HepG2 (cell line): ENCODE measurements around the gene ADCY7.

Experiments
- EP300 ChIP-seq, 3 experiments: sonication (generic) in 1 of 3; formaldehyde crosslinking in 1 of 3; IDR thresholded peaks; 2 replicates each; pipeline versions ENCODE4 v1.5.1 to v1.6.1; 2011 to 2020; ENCODE audit warnings: low read depth in 2 of 3, low read length in 2 of 3, borderline replicate concordance in 1 of 3, improper control_type of control experiment in 1 of 3, mild to moderate bottlenecking in 1 of 3, missing genetic modification reagents in 1 of 3, moderate library complexity in 1 of 3
- ESRRA ChIP-seq: sonication (generic); formaldehyde crosslinking; IDR thresholded peaks from 2 replicates; pipeline ENCODE4 v1.5.1; 2020; ENCODE audit warnings: mild to moderate bottlenecking, low read depth, missing genetic modification reagents
- HDAC6 ChIP-seq: fragments of 200-600 bp; sonication (generic); IDR thresholded peaks from 2 replicates; pipeline ENCODE4 v1.7.0; 2017; ENCODE audit warnings: mild to moderate bottlenecking, antibody characterized with exemption, low read length, low read depth
- SAP130 ChIP-seq: IDR thresholded peaks from 2 replicates; pipeline ENCODE4 v1.6.1; 2016; ENCODE audit warnings: low read depth
- SP1 ChIP-seq, 2 experiments: fragments of 450-650 bp in 1 of 2; sonication (generic) in 1 of 2; formaldehyde crosslinking in 1 of 2; IDR thresholded peaks; 2 replicates each; pipeline versions ENCODE4 v1.4.0 to v1.6.1; 2016 to 2020; ENCODE audit warnings: missing genetic modification reagents in 1 of 2
- U2AF2 ChIP-seq: fragments of 200-400 bp; formaldehyde crosslinking; IDR thresholded peaks from 2 replicates; pipeline ENCODE4 v1.6.1; 2017; ENCODE audit warnings: low read depth, mild to moderate bottlenecking, low read length
- ZNF232 ChIP-seq: sonication (generic); formaldehyde crosslinking; IDR thresholded peaks from 2 replicates; pipeline ENCODE4 v1.4.0; 2020; ENCODE audit warnings: missing genetic modification reagents, borderline replicate concordance
- ZNF253 ChIP-seq: sonication (generic); formaldehyde crosslinking; IDR thresholded peaks from 2 replicates; pipeline ENCODE4 v1.8.0; 2022; ENCODE audit warnings: mild to moderate bottlenecking, missing genetic modification reagents, borderline replicate concordance
- TF ChIP-seq, protein P1 (sequence below): sonication (generic); formaldehyde crosslinking; IDR thresholded peaks from 2 replicates; pipeline ENCODE4 v1.5.0; 2020; ENCODE audit warnings: mild to moderate bottlenecking, missing genetic modification reagents, moderate library complexity

DNA sequence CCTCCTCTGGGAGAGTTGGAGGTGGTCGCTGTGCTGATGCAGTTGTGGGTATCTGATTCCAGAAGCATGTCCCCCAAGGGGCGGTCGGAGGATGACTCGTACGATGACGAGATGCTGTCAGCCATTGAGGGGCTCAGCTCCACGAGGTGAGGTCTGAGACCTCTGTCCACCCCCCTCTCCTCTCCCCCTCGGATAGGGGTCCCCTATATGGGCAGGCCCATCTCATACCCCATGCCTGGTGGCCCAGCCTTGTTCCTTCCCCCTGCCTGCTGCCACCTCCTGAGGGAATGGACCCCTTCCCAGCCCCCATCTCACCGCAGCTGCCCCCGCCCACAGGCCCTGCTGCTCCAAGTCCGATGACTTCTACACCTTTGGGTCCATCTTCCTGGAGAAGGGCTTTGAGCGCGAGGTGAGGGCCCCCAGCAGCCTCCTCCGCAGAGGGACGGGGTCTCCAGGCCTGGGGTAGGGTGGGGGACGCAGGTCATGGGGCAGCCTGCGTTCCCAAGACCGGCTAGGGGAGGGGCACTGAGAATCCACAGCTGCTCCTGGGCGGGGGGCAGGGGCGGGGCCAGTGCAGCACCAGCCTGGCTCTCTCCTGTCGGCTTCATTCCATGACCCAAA, 39.2 kb downstream of the ADCY7 start:
- TF ChIP-seq, protein P1, sequence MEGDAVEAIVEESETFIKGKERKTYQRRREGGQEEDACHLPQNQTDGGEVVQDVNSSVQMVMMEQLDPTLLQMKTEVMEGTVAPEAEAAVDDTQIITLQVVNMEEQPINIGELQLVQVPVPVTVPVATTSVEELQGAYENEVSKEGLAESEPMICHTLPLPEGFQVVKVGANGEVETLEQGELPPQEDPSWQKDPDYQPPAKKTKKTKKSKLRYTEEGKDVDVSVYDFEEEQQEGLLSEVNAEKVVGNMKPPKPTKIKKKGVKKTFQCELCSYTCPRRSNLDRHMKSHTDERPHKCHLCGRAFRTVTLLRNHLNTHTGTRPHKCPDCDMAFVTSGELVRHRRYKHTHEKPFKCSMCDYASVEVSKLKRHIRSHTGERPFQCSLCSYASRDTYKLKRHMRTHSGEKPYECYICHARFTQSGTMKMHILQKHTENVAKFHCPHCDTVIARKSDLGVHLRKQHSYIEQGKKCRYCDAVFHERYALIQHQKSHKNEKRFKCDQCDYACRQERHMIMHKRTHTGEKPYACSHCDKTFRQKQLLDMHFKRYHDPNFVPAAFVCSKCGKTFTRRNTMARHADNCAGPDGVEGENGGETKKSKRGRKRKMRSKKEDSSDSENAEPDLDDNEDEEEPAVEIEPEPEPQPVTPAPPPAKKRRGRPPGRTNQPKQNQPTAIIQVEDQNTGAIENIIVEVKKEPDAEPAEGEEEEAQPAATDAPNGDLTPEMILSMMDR (CRISPR knock-in tag): no peak
- TF ChIP-seq EP300 (IDR thresholded peaks at IDR 0.05; ENCODE audit: low read depth in 2 of 2, low read length in 2 of 2) (no peak), EP300 (CRISPR knock-in tag; IDR thresholded peaks at IDR 0.05; ENCODE audit: borderline replicate concordance) (no peak), ESRRA (CRISPR knock-in tag) (no peak), U2AF2 (no peak), SAP130 (CRISPR knock-in tag) (no peak), ZNF253 (CRISPR knock-in tag) (no peak), HDAC6 (no peak), SP1 (IDR thresholded peaks at IDR 0.05) (no peak), SP1 (CRISPR knock-in tag; IDR thresholded peaks at IDR 0.05) (no peak), ZNF232 (CRISPR knock-in tag) (no peak)
